Epithelial cell of esophagus (primary cell): Measurements from ENCODE around the gene VPS51.

Experiments
- DNase-seq: peaks from one replicate; pipeline ENCODE4 v3.0.0; 2010; ENCODE audit warnings: low read depth
- H3K4me3 ChIP-seq: 2 replicates; pipeline ENCODE4 v1.5.1; 2011; ENCODE audit warnings: mild to moderate bottlenecking, low read length, control low read depth
- TF ChIP-seq, protein P1 (sequence below): IDR thresholded peaks from 2 replicates; pipeline ENCODE4 v1.5.1; 2011; ENCODE audit warnings: low read depth, mild to moderate bottlenecking, low read length, control low read depth, inconsistent platforms; ENCODE audit not compliant: insufficient read depth; ENCODE audit errors: missing control alignments

Gene VPS51

DNA sequence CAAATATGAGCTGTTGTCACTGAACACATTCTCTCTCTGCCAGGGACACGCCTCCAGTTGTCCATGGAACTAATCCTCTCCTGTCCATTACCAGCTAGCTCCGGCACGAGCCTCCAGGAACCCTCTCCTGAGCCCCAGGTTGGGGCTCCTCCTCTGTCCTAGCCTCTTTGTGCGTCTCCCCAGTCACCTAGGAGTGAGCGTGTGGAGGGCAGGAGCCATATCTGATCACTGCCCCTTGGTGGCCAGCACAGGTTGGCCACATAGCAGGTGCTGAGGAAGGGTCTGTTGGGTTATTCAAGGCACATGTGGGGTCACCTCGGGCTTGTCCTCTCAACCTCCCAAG lies 35.9 kb downstream of the VPS51 start:
- TF ChIP-seq, protein P1, sequence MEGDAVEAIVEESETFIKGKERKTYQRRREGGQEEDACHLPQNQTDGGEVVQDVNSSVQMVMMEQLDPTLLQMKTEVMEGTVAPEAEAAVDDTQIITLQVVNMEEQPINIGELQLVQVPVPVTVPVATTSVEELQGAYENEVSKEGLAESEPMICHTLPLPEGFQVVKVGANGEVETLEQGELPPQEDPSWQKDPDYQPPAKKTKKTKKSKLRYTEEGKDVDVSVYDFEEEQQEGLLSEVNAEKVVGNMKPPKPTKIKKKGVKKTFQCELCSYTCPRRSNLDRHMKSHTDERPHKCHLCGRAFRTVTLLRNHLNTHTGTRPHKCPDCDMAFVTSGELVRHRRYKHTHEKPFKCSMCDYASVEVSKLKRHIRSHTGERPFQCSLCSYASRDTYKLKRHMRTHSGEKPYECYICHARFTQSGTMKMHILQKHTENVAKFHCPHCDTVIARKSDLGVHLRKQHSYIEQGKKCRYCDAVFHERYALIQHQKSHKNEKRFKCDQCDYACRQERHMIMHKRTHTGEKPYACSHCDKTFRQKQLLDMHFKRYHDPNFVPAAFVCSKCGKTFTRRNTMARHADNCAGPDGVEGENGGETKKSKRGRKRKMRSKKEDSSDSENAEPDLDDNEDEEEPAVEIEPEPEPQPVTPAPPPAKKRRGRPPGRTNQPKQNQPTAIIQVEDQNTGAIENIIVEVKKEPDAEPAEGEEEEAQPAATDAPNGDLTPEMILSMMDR, result no peak
- no peak overlapping the region for H3K4me3 ChIP-seq
- DNase-seq, result no peak

DNA sequence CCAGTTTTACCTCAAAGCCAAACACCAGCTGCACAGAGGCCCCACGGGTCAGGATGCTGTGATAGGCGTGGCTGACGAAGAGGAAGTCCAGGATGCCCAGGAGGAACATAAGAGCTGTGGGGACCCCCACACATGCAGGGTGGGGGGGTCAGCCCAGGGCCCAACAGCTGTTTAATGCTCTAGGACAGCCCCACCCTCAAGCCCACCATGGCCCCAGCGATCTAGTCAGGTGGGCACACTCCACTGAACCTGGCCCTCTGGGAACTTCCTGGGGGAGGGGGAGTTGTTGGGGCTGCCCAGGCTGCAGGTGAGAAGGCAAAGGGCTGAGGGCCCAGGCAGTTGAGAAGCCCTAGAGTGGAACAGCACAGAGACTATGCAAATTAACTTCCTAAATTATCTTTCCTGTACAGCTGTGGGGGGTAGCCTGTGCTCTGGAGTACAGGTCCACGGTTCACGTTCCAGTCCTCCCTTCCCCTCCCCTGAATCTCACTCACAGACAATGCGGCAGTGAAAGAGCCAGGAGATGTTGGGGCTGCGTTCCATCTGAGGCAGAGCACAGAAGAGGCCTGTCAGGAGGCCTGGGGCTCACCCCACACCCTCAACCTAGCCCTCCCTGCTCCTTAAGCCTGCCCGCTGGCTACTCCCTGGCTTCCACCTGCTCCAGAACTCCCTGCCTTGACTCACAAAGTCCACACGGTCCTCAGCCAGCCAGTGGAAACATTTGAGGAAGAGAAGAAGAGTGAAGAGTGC lies 36.4 kb downstream of the VPS51 start:
- no peak for DNase-seq
- no peak overlapping the region for H3K4me3 ChIP-seq
- TF ChIP-seq, protein P1, result no peak

DNA sequence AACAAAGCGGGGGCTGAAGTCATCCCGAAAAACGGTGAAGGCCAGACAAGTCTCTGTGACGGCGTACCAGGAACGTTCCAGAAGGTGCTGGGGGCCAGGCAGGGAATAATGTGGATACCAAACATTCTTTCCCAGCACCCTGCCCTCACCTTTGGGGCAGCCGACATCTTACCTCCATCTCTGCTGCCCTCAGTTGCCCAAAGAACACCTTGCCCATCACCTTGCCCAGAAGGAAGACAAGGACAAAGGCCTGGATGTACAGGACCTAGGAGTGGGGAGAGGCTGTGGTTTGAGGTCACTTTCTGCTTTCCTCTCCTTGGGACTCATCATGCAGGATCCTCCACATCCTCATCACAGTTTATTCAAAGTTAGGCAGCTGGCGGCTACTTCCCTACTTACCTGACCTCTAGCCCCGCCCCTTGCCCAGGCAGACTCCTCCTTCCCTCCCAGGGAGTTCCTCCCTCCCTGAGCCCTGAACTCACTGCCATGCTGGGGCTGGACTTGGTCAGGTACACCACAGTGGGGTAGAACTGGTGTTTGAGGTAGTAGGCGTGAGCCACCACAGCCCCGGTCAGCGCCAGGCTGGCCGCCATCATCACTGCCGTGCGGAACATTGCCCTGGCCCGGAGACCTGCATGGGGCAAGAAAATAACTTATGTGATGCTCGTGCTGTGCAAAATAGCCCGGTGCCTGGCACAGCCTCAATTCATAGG lies 37.1 kb downstream of the VPS51 start:
- TF ChIP-seq, protein P1, result no peak
- peak overlapping the region; percentile 60 for H3K4me3 ChIP-seq
- DNase-seq, result peak; percentile 78

DNA sequence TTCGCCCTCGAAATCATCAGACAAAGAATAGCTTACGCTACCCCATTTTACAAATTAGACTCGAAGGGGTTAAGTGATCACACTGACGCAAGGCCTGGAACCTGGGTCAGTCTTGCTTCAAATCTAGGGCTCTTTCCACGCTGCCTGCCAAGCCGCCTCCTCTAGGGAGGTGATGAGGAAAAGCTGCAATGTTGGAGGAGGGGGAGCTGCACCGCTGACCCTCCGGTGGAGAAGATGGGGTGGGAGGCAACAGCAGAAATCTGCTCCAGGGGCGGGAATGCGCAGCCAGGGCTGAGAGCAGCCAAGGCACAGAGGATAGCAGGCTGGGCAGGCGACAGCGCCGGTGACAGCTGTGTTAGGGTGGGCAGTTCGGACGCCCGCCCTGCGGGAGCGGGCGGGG lies 37.7 kb downstream of the VPS51 start:
- TF ChIP-seq, protein P1, result no peak
- DNase-seq, result no peak
- H3K4me3 ChIP-seq, result peak overlapping the region; percentile 60

DNA sequence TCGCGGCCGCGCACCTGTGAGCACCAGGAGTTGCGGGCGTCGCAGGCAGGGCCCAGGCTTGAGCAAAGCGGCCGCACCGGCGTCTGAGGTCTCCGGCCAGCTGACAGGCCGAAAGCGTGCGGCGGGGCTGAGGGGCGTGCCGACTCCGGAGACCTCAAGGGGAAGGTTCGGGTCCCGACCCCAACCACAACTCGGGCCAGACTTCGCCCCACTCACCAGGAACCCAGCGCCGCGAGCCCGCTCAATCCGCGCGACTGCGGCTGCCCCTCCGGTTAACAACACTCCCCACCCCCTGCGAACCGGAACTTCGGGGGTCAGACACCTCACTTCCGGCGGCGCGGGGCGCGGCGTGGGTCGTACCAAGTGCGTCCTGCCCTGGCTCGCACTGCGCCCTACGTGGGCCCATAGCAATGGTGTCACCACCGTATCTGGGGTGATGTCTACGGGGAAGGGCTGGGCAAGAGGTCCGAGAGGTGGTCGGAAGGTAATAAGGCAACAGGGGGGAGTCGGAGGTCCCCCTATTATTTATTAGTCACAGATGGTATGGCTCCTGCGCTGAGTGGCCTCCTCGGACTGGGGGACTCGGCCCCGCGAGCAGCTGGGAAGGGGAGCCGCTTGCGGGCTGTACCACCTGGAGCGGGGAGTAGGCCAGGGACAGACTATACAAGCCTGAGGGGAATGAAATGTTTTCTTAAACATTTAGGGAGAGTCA lies 38.4 kb downstream of the VPS51 start, which contains the start of gene SYVN1:
SYVN1 (minus strand) TSS at position 280 of the 712 bp plus-strand sequence. CDS start 918 bp downstream, outside the sequence.
- TF ChIP-seq, protein P1, result no peak
- peak within 1 kb of the TSS; percentile 60 for H3K4me3 ChIP-seq
- peak; percentile 89 for DNase-seq

DNA sequence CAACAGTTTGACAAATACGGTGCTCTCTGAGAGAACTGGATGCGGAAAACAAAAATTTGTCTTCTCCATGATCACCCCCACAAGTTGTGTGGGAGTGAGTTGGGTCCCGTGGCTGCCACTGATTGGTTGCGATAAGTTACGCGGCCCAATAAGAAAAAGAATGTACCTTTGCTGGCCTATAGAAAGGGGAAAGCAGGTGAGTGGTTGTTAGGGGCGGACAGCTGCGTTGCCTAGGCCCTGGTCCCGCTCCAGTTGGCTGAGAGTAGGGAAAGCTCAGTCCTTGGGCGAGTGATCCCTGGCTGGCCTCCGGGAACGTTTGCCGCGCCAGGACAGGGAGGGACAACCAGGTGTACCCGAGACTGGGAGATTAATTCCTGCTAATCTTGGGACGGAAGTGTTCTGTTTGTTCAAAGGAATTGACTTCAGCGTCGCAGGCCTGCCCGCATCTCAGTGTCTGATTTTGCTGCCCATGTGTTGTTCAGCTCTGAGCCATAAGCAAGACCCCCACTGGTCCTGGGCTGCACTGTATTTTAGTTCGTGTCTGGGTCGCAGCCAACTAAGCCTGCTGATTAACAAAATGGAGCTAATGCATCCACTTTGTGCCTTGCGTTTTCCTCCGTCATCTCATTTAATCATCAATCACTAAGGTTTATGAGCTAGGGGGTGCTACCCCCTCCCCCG lies 39.1 kb downstream of the VPS51 start:
- TF ChIP-seq, protein P1, result no peak
- peak overlapping the region; percentile 60 for H3K4me3 ChIP-seq

More for the DNA sequence above, 39.1 kb downstream of the VPS51 start:
- DNase-seq, result peak; percentile 98
